Measurements from ENCODE around the gene C1QTNF2.

- TF ChIP-seq CTCF (conservative IDR thresholded peaks at IDR 0.05 in 1 of 2, IDR thresholded peaks at IDR 0.05 in 1 of 2; ENCODE audit: low read depth in 1 of 2, low read length in 2 of 2): no peak
- no peak for TF ChIP-seq EZH2 (IDR thresholded peaks at IDR 0.05; ENCODE audit: low read length, missing control alignments)
These were observed 13.7 kb downstream of the C1QTNF2 start for GRCh38 chr5:160356550-160357347.
